DND-41 (cell line): ENCODE results near the gene RHOH.

Experiments used
- ATAC-seq: fragments of 200-7000 bp; cut with Tn5 transposase; 3 replicates; pipeline ENCODE4 v1.9.1; 2021; ENCODE audit warnings: low read depth; ENCODE audit not compliant: insufficient read depth
- DNase-seq: peaks from one replicate; pipeline ENCODE4 v3.0.0-alpha.2; 2020
- H2AFZ ChIP-seq: 2 replicates; pipeline ENCODE4 v1.6.0; 2012; ENCODE audit warnings: low read depth, low read length
- H3K27ac ChIP-seq: 2 replicates; pipeline ENCODE4 v1.5.1; 2012; ENCODE audit warnings: low read length, inconsistent platforms
- H3K27me3 ChIP-seq: fragments of 200-600 bp; sonication (generic); 2 replicates; pipeline ENCODE4 v1.6.0; 2012; ENCODE audit warnings: low read length, mild to moderate bottlenecking, inconsistent platforms; ENCODE audit not compliant: insufficient read depth, poor library complexity
- H3K36me3 ChIP-seq: 2 replicates; pipeline ENCODE4 v1.5.1; 2012; ENCODE audit warnings: low read length, inconsistent platforms; ENCODE audit not compliant: insufficient read depth
- H3K4me1 ChIP-seq: 2 replicates; pipeline ENCODE4 v1.5.1; 2012; ENCODE audit warnings: mild to moderate bottlenecking, low read length; ENCODE audit not compliant: insufficient read depth
- H3K4me2 ChIP-seq: 2 replicates; pipeline ENCODE4 v1.6.0; 2012; ENCODE audit warnings: mild to moderate bottlenecking, moderate library complexity, low read length, inconsistent platforms; ENCODE audit not compliant: insufficient read depth
- H3K4me3 ChIP-seq, 2 experiments: fragments of 200-600 bp in 1 of 2; shearing (Covaris generic) in 1 of 2; 2 replicates each; pipeline ENCODE4 v1.5.1; 2012 to 2016; ENCODE audit warnings: inconsistent platforms in 2 of 2, low read length in 2 of 2, mild to moderate bottlenecking in 2 of 2, low read depth in 1 of 2, moderate library complexity in 1 of 2
- H3K79me2 ChIP-seq: 2 replicates; pipeline ENCODE4 v1.6.0; 2012; ENCODE audit warnings: low read length, inconsistent platforms; ENCODE audit not compliant: insufficient read depth
- H3K9ac ChIP-seq: 2 replicates; pipeline ENCODE4 v1.6.0; 2012; ENCODE audit warnings: low read depth, mild to moderate bottlenecking, inconsistent platforms, low read length, moderate library complexity
- H3K9me3 ChIP-seq: 2 replicates; pipeline ENCODE4 v1.5.1; 2012; ENCODE audit warnings: low read length, moderate library complexity, mild to moderate bottlenecking, inconsistent platforms; ENCODE audit not compliant: insufficient read depth, severe bottlenecking
- H4K20me1 ChIP-seq: 2 replicates; pipeline ENCODE4 v1.6.0; 2012; ENCODE audit warnings: low read length; ENCODE audit not compliant: insufficient read depth
- CTCF ChIP-seq: IDR thresholded peaks from 2 replicates; pipeline ENCODE4 v1.5.1; 2012; ENCODE audit warnings: borderline replicate concordance, low read length, moderate library complexity, mild to moderate bottlenecking; ENCODE audit not compliant: poor library complexity, severe bottlenecking; ENCODE audit errors: extremely low read depth
- EZH2 ChIP-seq: IDR thresholded peaks from 3 replicates; pipeline ENCODE4 v1.6.1; 2012; ENCODE audit warnings: borderline replicate concordance, low read depth, mild to moderate bottlenecking, moderate library complexity, low read length, inconsistent platforms; ENCODE audit not compliant: severe bottlenecking

RHOH gene

DNA sequence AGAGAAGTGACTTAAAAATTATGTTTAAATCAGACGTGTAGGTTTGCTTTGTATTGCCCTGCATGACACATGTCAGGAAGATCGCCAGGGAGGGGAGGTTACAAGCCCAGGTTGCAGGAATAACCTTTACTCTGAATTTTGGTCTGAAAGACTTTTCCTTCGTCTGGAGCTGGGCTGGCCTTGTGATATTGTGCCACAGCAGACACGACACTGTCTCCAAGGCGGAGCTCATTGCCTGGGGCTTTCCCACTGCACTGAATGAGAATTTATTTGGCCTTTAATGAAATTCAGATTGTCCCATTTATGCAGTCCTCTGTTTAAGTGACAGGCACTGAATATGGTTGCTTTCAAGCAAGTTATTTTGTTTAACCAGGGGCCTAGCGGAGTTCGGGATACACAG lies 45.1 kb downstream of the RHOH start:
- DNase-seq (no peak), ATAC-seq (0 out of 3 replicates have a peak, but pooled peaks have one; percentile 7)
- H2AFZ ChIP-seq, result no peak overlapping the region
- H3K79me2 ChIP-seq, result peaks cover 91% of the 10 kb centered on the region
- H3K9ac ChIP-seq, result no peak overlapping the region
- peaks cover 30% of the 10 kb centered on the region for H3K4me1 ChIP-seq
- H3K9me3 ChIP-seq, result no peaks in the 10 kb centered on the region
- peaks cover 86% of the 10 kb centered on the region for H4K20me1 ChIP-seq
- H3K27ac ChIP-seq, result peak overlapping the region; percentile 25; the same call in 1 of the 2 replicates
- H3K4me3 ChIP-seq, result no peak overlapping the region
- peaks cover 95% of the 10 kb centered on the region for H3K36me3 ChIP-seq
- H3K4me2 ChIP-seq, result no peak overlapping the region
- TF ChIP-seq EZH2 (no peak), CTCF (no peak)
- H3K27me3 ChIP-seq, result no peaks in the 10 kb centered on the region

DNA sequence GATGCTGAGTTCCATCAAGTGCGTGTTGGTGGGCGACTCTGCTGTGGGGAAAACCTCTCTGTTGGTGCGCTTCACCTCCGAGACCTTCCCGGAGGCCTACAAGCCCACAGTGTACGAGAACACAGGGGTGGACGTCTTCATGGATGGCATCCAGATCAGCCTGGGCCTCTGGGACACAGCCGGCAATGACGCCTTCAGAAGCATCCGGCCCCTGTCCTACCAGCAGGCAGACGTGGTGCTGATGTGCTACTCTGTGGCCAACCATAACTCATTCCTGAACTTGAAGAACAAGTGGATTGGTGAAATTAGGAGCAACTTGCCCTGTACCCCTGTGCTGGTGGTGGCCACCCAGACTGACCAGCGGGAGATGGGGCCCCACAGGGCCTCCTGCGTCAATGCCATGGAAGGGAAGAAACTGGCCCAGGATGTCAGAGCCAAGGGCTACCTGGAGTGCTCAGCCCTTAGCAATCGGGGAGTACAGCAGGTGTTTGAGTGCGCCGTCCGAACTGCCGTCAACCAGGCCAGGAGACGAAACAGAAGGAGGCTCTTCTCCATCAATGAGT lies 46.6 kb downstream of the RHOH start:
- Histone ChIP-seq H4K20me1 (peaks cover 74% of the 10 kb centered on the region), H3K9me3 (no peaks in the 10 kb centered on the region), H2AFZ (no peak overlapping the region), H3K27me3 (no peaks in the 10 kb centered on the region), H3K4me2 (no peak overlapping the region), H3K36me3 (peaks cover 84% of the 10 kb centered on the region), H3K4me3 (no peak overlapping the region), H3K4me1 (peaks cover 19% of the 10 kb centered on the region), H3K9ac (no peak overlapping the region), H3K27ac (peak overlapping the region; percentile 6; the same call in 1 of the 2 replicates), H3K79me2 (peaks cover 75% of the 10 kb centered on the region)
- no peak for TF ChIP-seq CTCF
- TF ChIP-seq EZH2, result no peak
- ATAC-seq (no peak), DNase-seq (no peak)

DNA sequence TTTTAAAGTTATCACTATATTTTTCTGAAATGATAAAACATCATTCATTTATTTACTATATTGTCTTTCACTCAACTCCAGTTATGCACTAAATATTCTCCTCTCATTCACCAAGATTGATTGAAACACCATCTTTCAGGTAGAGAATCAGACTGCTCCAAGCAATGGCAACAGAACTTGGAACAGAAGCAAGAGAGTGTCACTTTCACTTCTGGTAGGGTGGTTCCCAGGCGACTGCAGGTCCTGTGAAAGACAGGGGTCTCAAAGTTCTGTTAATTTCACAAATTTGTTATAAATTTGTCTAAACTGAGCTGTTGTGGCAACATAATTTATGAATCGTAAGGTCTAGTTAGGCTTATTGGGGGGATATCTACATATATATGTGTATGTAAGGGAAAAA lies 47.8 kb downstream of the RHOH start:
- Histone ChIP-seq H4K20me1 (peaks cover 63% of the 10 kb centered on the region), H3K9ac (no peak overlapping the region), H3K9me3 (no peaks in the 10 kb centered on the region), H3K4me2 (no peak overlapping the region), H3K27me3 (no peaks in the 10 kb centered on the region), H3K4me3 (no peak overlapping the region), H3K27ac (no peak overlapping the region), H3K79me2 (peaks cover 64% of the 10 kb centered on the region), H3K4me1 (peaks cover 10% of the 10 kb centered on the region), H2AFZ (no peak overlapping the region), H3K36me3 (peaks cover 73% of the 10 kb centered on the region)
- no peak for DNase-seq
- no peak for ATAC-seq
- TF ChIP-seq CTCF (no peak), EZH2 (no peak)
